ENCODE results near the gene KNCN.

KNCN gene

DNA sequence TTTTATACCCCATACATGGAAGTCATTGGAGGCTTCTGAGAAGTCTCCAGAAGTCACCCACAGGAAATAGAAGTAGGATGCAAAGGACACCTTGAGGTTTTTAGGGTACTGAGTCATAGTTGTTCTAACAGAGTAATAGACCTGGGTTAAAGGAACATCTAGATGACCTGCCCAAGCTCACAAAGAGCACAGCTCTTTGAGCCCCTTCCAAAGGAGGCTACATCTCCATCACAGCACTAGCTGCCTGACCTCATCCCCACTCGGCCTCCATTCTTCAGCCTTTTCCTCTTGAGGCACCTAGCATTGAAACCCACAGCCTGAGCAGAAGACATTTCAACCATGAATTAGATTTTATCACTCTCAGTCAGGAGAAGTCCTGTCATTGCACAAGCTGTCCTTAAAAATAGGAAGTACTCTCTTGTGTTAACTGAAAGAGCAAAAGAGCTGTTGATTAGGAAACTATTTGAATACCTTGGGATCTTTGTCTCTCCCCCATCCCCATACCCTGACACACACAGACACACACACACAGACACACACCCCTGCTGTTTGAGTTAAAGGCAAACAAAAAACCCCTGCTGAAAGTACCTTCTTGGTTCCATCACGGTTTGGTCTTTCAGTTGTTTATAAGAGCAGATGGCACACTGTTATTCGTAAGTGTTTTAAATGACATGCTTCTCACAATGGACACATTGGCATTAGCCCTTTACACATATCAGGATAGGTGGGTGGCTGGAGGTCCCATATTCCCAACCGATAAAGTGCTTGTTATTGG, 30.4 kb upstream of the KNCN start:
- CTCF ChIA-PET, result interaction anchor here (1.3 kb wide), 1 partner anchor 34 kb away, joined by 4 read pairs; no protein-coding TSS in a partner anchor
- DNase-seq (ENCODE audit: low read depth, low spot score), result no peak
- TF ChIP-seq, protein P1, sequence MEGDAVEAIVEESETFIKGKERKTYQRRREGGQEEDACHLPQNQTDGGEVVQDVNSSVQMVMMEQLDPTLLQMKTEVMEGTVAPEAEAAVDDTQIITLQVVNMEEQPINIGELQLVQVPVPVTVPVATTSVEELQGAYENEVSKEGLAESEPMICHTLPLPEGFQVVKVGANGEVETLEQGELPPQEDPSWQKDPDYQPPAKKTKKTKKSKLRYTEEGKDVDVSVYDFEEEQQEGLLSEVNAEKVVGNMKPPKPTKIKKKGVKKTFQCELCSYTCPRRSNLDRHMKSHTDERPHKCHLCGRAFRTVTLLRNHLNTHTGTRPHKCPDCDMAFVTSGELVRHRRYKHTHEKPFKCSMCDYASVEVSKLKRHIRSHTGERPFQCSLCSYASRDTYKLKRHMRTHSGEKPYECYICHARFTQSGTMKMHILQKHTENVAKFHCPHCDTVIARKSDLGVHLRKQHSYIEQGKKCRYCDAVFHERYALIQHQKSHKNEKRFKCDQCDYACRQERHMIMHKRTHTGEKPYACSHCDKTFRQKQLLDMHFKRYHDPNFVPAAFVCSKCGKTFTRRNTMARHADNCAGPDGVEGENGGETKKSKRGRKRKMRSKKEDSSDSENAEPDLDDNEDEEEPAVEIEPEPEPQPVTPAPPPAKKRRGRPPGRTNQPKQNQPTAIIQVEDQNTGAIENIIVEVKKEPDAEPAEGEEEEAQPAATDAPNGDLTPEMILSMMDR (IDR thresholded peaks at IDR 0.05; ENCODE audit: insufficient read depth, low read length, missing control alignments), result no peak

DNA sequence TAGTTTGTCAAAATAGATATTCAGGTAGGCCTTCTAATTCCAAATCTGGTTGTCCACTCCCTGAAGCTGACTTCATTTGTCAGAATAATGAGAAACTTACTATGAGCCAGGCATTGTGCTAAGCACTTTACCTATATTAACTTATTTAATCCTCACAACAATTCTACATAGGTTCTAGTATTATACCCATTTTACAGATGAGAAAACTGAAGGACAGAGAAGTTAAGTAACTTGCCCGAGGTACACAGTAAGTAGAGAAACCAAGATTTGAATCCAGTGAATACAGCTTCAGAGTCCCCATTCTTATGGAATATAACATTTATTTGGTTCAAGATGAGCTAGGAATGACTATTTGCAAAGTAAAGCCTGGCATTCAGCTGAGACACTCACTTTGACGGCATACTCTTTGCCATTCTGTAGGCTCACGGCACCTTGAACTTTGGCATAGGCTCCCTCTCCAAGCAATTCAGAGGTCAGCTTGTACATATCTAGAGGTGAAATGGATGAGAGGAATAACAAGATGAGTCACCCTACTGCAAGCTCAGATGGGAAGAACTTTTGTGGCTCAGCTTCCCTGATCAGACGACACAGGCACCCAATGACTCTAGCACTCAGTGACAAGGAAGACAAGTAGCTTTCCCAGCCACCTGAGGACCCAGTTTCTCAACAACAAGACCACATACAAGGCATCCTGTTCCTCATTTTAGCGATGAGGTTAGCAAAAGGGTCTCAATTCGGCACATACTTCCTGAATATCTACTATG, 28.9 kb upstream of the KNCN start:
- TF ChIP-seq, protein P1 (IDR thresholded peaks at IDR 0.05; ENCODE audit: insufficient read depth, low read length, missing control alignments), result no peak
- CTCF ChIA-PET, result interaction anchor here (1.9 kb wide), 1 partner anchor 35 kb away, joined by 6 read pairs; no protein-coding TSS in a partner anchor
- H3K4me3 ChIP-seq (ENCODE audit: low read depth, low read length), result no peak overlapping the region
- DNase-seq (ENCODE audit: low read depth, low spot score), result no peak
- POLR2A ChIA-PET, result no interaction called here

More for the DNA sequence above, 30.4 kb upstream of the KNCN start:
- POLR2A ChIA-PET, result no interaction called here
- H3K4me3 ChIP-seq (ENCODE audit: low read depth, low read length), result no peak overlapping the region

DNA sequence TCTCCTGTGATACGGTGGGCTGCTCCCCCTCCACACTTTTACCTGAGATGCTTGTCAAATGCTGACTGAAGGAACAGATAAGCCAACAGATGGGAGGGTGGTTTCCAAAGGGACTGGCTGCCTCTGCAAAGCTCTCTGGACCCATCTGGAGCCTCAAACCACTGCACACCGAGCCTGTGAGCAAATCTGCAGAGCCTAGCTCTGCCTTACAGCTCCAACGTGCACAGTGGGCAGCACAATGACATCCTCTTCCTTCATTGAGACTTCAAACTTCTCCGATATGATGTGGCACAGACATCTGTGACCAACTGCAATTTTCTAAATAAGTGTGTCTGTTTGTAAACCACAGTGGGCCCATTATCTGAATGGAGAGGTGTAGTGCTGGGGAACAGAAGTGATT, 26.2 kb upstream of the KNCN start:
- CTCF ChIA-PET, result no interaction called here
- no peak for DNase-seq (ENCODE audit: low read depth, low spot score)

DNA sequence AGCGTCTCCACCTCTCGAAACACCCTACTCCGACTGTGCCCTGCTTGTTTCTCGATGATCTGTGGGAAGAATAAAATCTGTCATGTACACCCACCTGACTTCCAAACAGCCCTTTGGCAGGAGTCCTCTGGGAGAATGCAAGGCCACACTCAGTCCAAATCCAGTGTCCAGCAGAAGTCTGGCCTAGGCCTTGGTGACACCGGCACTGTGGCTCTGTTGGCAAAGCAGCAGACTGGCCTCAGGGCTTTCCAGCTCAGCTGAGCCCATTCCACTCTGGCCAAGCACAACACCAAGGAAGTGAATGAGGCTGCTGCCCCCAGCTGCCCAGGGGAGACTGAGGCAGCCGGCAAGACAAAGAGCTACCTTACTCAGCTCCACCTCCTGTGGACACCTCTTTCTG, 25.1 kb upstream of the KNCN start:
- no peak for DNase-seq (ENCODE audit: low read depth, low spot score)
- TF ChIP-seq, protein P1 (IDR thresholded peaks at IDR 0.05; ENCODE audit: insufficient read depth, low read length, missing control alignments), result no peak
- H3K4me3 ChIP-seq (ENCODE audit: low read depth, low read length), result no peak overlapping the region
- POLR2A ChIA-PET, result no interaction called here
- CTCF ChIA-PET, result no interaction called here

More for the DNA sequence above, 26.2 kb upstream of the KNCN start:
- TF ChIP-seq, protein P1 (IDR thresholded peaks at IDR 0.05; ENCODE audit: insufficient read depth, low read length, missing control alignments), result no peak
- H3K4me3 ChIP-seq (ENCODE audit: low read depth, low read length), result no peak overlapping the region
- POLR2A ChIA-PET, result no interaction called here

DNA sequence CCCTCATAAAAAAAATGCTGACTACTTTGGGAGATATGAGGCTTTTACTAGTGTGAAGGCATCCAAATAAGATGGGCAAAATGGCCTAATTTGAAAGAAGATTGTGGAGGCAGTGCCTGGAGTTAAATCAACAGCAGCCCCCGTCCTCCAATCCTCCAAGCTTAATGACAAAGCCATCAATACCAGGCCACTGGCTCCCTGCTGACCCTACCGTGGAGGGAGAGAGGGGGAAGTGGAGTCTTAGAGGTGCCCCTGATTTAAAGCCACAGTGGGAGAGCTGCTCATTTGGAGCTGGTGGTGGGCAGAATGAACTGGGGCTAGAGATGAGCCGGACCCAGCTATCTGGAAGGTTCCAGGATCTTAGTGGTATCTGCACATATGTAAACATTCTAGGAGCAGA, 24.3 kb upstream of the KNCN start:
- CTCF ChIA-PET, result interaction anchor here (1.8 kb wide), 1 partner anchor 128 kb away, joined by 7 read pairs; no protein-coding TSS in a partner anchor
- POLR2A ChIA-PET, result no interaction called here
- no peak for DNase-seq (ENCODE audit: low read depth, low spot score)
- TF ChIP-seq, protein P1 (IDR thresholded peaks at IDR 0.05; ENCODE audit: insufficient read depth, low read length, missing control alignments), result no peak
- no peak overlapping the region for H3K4me3 ChIP-seq (ENCODE audit: low read depth, low read length)

DNA sequence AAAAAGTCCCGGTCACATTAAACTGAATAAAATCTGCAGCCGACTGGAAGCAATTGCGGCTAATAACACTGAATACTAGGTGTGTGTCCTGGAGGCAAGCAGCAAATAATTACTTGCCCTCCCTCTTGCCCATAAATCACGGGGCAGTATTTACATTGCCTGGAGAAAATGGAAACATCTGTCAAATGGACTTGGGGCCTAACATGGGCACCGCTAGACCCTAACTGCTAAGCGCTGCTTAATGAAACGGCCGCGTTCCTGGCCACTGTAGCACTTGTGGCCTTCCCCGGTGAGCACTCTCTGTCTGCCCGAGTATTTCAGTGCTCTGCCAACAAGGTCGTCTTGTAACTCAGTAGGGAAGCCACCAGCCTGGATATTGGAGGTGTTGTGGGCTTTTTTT, 23.9 kb upstream of the KNCN start:
- no peak overlapping the region for H3K4me3 ChIP-seq (ENCODE audit: low read depth, low read length)
- ChIA-PET CTCF (interaction anchor here (1.8 kb wide), 1 partner anchor 128 kb away, joined by 7 read pairs; no protein-coding TSS in a partner anchor), POLR2A (no interaction called here)
- no peak for DNase-seq (ENCODE audit: low read depth, low spot score)
- TF ChIP-seq, protein P1 (IDR thresholded peaks at IDR 0.05; ENCODE audit: insufficient read depth, low read length, missing control alignments), result no peak
